Fibroblast of lung (primary cell): ENCODE results near the gene WDR93. TPM values are rescaled to one million over a fixed set of nuclear protein-coding genes. Genes with fewer than 3 reads are reported as not detected.

ENCODE experiments used
- DNase-seq, 2 donors: peaks; one replicate each; pipeline versions ENCODE4 v3.0.0 to v3.0.0-alpha.2; 2010; ENCODE audit warnings: low read depth in 2 of 2
- H2AFZ ChIP-seq: 2 replicates; pipeline ENCODE4 v1.5.1; 2012; ENCODE audit warnings: low read length, control low read depth, inconsistent platforms
- H3K27ac ChIP-seq: 2 replicates; pipeline ENCODE4 v1.5.1; 2011; ENCODE audit warnings: low read length, control low read depth; ENCODE audit not compliant: insufficient read depth
- H3K27me3 ChIP-seq: 2 replicates; pipeline ENCODE4 v1.5.1; 2011; ENCODE audit warnings: mild to moderate bottlenecking, low read length; ENCODE audit not compliant: control insufficient read depth, insufficient read depth
- H3K36me3 ChIP-seq: 2 replicates; pipeline ENCODE4 v1.5.1; 2011; ENCODE audit warnings: low read length; ENCODE audit not compliant: control insufficient read depth, insufficient read depth
- H3K4me1 ChIP-seq: 2 replicates; pipeline ENCODE4 v1.5.1; 2011; ENCODE audit warnings: low read length; ENCODE audit not compliant: control insufficient read depth, insufficient read depth; ENCODE audit errors: extremely low read depth
- H3K4me2 ChIP-seq: 2 replicates; pipeline ENCODE4 v1.5.1; 2011; ENCODE audit warnings: low read length, control low read depth; ENCODE audit not compliant: insufficient read depth; ENCODE audit errors: extremely low read depth
- H3K4me3 ChIP-seq, 4 experiments: fragments of 200-600 bp in 1 of 4; sonication (generic) in 1 of 4; replicated peaks in 1 of 4; 2 replicates each; pipeline ENCODE4 v1.5.1; 2011 to 2016; ENCODE audit warnings: low read length in 4 of 4, low read depth in 3 of 4, mild to moderate bottlenecking in 3 of 4, control low read depth in 2 of 4, inconsistent platforms in 1 of 4, mixed read lengths in 1 of 4; ENCODE audit not compliant: insufficient read depth in 1 of 4; ENCODE audit errors: control extremely low read depth in 1 of 4
- H3K79me2 ChIP-seq: 2 replicates; pipeline ENCODE4 v1.5.1; 2012; ENCODE audit warnings: mild to moderate bottlenecking, low read length, inconsistent platforms; ENCODE audit not compliant: control insufficient read depth, insufficient read depth
- H3K9ac ChIP-seq: 2 replicates; pipeline ENCODE4 v1.5.1; 2011; ENCODE audit warnings: mild to moderate bottlenecking, low read length, control low read depth; ENCODE audit not compliant: insufficient read depth
- H3K9me3 ChIP-seq: 2 replicates; pipeline ENCODE4 v1.5.1; 2012; ENCODE audit warnings: low read depth, low read length; ENCODE audit not compliant: control insufficient read depth, insufficient read depth
- H4K20me1 ChIP-seq: 2 replicates; pipeline ENCODE4 v1.5.1; 2011; ENCODE audit warnings: low read length; ENCODE audit not compliant: control insufficient read depth, insufficient read depth; ENCODE audit errors: extremely low read depth
- CTCF ChIP-seq, 2 donors: IDR thresholded peaks in 1 of 2; conservative IDR thresholded peaks in 1 of 2; 1 replicate in 1 of 2; 2 replicates in 1 of 2; pipeline ENCODE4 v1.5.1; 2011 to 2012; ENCODE audit warnings: low read length in 2 of 2, control low read depth in 1 of 2, inconsistent platforms in 1 of 2, low read depth in 1 of 2, mild to moderate bottlenecking in 1 of 2
- EZH2 ChIP-seq: IDR thresholded peaks from 2 replicates; pipeline ENCODE4 v1.5.1; 2012; ENCODE audit warnings: low read length, control low read depth, mild to moderate bottlenecking; ENCODE audit errors: missing control alignments
- polyA plus RNA-seq, 2 donors: library from polyadenylated mRNA; depleted of rRNA in 1 of 2; stranded (reverse) in 1 of 2; unstranded in 1 of 2; fragments of >200 nt; gene quantifications; 2 replicates each; pipeline ENCODE4 v1.2.1, GENCODE V29; 2011 to 2012; ENCODE audit warnings: missing spikeins in 1 of 2
- total RNA-seq: library from RNA; depleted of rRNA; stranded (reverse); fragments of >200 nt; gene quantifications from 2 replicates; pipeline ENCODE4 v1.2.1, GENCODE V29; 2014

The WDR93 gene
- total and polyA plus RNA-seq, 2 donors (not counting 1 experiment from before 2014, with no cell fraction given), result 0.14 to 0.17 TPM

GRCh38 chr15:89745131-89745530 is 54.5 kb downstream of the WDR93 start:
- H3K9me3 ChIP-seq, result no peaks in the 10 kb centered on the region
- no peak overlapping the region for H3K9ac ChIP-seq
- no peaks in the 10 kb centered on the region for H3K36me3 ChIP-seq
- no peak overlapping the region for H3K27ac ChIP-seq
- H3K4me1 ChIP-seq, result peaks cover 3% of the 10 kb centered on the region
- peaks cover 17% of the 10 kb centered on the region for H3K27me3 ChIP-seq
- no peaks in the 10 kb centered on the region for H3K79me2 ChIP-seq
- no peaks in the 10 kb centered on the region for H4K20me1 ChIP-seq
- DNase-seq, result no peak
- no peak overlapping the region for H3K4me2 ChIP-seq
- H2AFZ ChIP-seq, result no peak overlapping the region
- no peak overlapping the region for H3K4me3 ChIP-seq
- TF ChIP-seq EZH2 (no peak), CTCF (conservative IDR thresholded peaks at IDR 0.05 in 1 of 2, IDR thresholded peaks at IDR 0.05 in 1 of 2; ENCODE audit: low read depth in 1 of 2, low read length in 2 of 2) (no peak)

- Histone ChIP-seq H3K4me2 (no peak overlapping the region), H3K9me3 (no peaks in the 10 kb centered on the region), H2AFZ (no peak overlapping the region), H3K36me3 (no peaks in the 10 kb centered on the region), H3K79me2 (no peaks in the 10 kb centered on the region), H3K27me3 (peaks cover 17% of the 10 kb centered on the region), H3K4me3 (no peak overlapping the region), H3K9ac (no peak overlapping the region), H4K20me1 (no peaks in the 10 kb centered on the region), H3K4me1 (peaks cover 4% of the 10 kb centered on the region), H3K27ac (no peak overlapping the region)
- TF ChIP-seq CTCF (conservative IDR thresholded peaks at IDR 0.05 in 1 of 2, IDR thresholded peaks at IDR 0.05 in 1 of 2; ENCODE audit: low read depth in 1 of 2, low read length in 2 of 2) (no peak), EZH2 (no peak)
- no peak for DNase-seq
These were observed 55.2 kb downstream of the WDR93 start for GRCh38 chr15:89745768-89746167.

- Histone ChIP-seq H3K4me1 (peaks cover 4% of the 10 kb centered on the region), H3K4me3 (no peak overlapping the region), H3K27me3 (peaks cover 17% of the 10 kb centered on the region), H3K9me3 (no peaks in the 10 kb centered on the region), H3K79me2 (no peaks in the 10 kb centered on the region), H3K36me3 (no peaks in the 10 kb centered on the region), H2AFZ (no peak overlapping the region), H3K4me2 (no peak overlapping the region), H3K9ac (no peak overlapping the region), H4K20me1 (no peaks in the 10 kb centered on the region), H3K27ac (no peak overlapping the region)
- no peak for DNase-seq
- TF ChIP-seq CTCF (conservative IDR thresholded peaks at IDR 0.05 in 1 of 2, IDR thresholded peaks at IDR 0.05 in 1 of 2; ENCODE audit: low read depth in 1 of 2, low read length in 2 of 2) (no peak), EZH2 (no peak)
These were observed 55.8 kb downstream of the WDR93 start for GRCh38 chr15:89746386-89746780.
